Measurements from ENCODE around the gene FRK. TPM values are rescaled to one million over a fixed set of nuclear protein-coding genes. Genes with fewer than 3 reads are reported as not detected.

Gene FRK
- total RNA-seq, 6 experiments from 2014 or later: 0.02 to 0.03 (median 0.02) TPM; not detected in 1

DNA sequence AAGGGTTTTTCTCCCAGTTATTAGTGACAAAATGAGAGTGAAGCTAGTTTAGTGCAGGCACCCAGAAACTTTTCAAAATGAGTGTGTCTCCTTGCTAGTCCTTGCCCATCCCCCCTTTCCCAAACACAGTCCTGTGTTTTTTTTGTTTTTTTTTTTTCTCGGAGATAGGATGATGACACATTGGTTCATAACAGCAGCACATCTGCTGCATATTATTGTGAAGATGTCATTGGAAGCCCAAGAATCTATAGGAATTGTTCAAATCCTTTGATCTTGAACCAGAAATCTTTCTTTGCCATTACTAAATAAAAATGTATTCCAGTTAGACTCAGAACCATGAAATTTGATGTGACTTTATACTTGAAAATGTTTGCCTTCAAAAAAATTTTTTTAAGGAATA is 162.4 kb downstream of the FRK start:
- Mint-ChIP-seq H3K36me3 (ENCODE audit: low read depth) (no peaks in the 10 kb centered on the region), H3K4me3 (no peak overlapping the region), H3K9me3 (no peaks in the 10 kb centered on the region), H3K27me3 (ENCODE audit: insufficient read depth) (no peaks in the 10 kb centered on the region; the same call in 1 of the 2 replicates), H3K27ac (no peak overlapping the region), H3K4me1 (ENCODE audit: low read depth) (no peaks in the 10 kb centered on the region)
- TF ChIP-seq CTCF (IDR thresholded peaks at IDR 0.05): no peak
- no peak for DNase-seq

GRCh38 chr6:115896538-115897129 is 164.1 kb downstream of the FRK start:
- peak; percentile 86 for TF ChIP-seq CTCF (IDR thresholded peaks at IDR 0.05)
- peak; percentile 31 for DNase-seq
- H3K27me3 Mint-ChIP-seq (ENCODE audit: insufficient read depth): no peaks in the 10 kb centered on the region; the same call in 1 of the 2 replicates
- no peak overlapping the region for H3K27ac Mint-ChIP-seq
- H3K4me3 Mint-ChIP-seq: no peak overlapping the region
- H3K36me3 Mint-ChIP-seq (ENCODE audit: low read depth): no peaks in the 10 kb centered on the region
- H3K4me1 Mint-ChIP-seq (ENCODE audit: low read depth): peaks cover 3% of the 10 kb centered on the region; the same call in 1 of the 2 replicates
- no peaks in the 10 kb centered on the region for H3K9me3 Mint-ChIP-seq

DNA sequence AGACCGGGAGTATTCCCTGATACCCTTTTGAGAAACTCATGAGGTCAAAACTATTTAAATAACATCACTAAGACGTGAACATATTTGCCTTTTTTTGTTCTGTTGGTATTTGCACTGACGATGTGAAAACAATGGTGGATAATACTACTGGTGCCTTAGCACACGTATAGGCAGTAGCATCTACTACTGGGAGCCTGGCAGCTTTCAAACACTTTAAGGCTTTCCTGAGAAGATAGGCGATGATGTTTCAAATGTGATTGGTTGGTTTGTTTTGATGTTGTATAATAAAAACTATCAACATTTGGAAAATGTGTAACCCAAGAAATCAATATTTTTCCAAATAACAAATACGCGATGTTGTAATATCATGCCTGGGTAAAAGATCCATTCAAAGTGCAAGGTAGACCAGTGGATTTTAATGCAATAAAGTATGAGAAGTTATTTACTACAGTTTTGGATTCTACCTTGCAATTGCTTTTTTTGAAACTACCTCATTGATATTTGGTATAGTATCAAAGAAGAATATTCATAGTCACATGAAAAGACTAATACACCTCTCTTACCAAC is 166.2 kb downstream of the FRK start:
- H3K9me3 Mint-ChIP-seq: no peaks in the 10 kb centered on the region
- H3K27ac Mint-ChIP-seq: no peak overlapping the region
- no peaks in the 10 kb centered on the region for H3K27me3 Mint-ChIP-seq (ENCODE audit: insufficient read depth)
- peaks cover 14% of the 10 kb centered on the region for H3K4me1 Mint-ChIP-seq (ENCODE audit: low read depth)
- H3K36me3 Mint-ChIP-seq (ENCODE audit: low read depth): no peaks in the 10 kb centered on the region
- no peak for DNase-seq
- TF ChIP-seq CTCF (IDR thresholded peaks at IDR 0.05): no peak
- no peak overlapping the region for H3K4me3 Mint-ChIP-seq

- no peak for TF ChIP-seq CTCF (IDR thresholded peaks at IDR 0.05)
- Mint-ChIP-seq H3K4me3 (no peak overlapping the region), H3K9me3 (no peaks in the 10 kb centered on the region), H3K36me3 (ENCODE audit: low read depth) (no peaks in the 10 kb centered on the region), H3K4me1 (ENCODE audit: low read depth) (peaks cover 14% of the 10 kb centered on the region), H3K27ac (no peak overlapping the region), H3K27me3 (ENCODE audit: insufficient read depth) (no peaks in the 10 kb centered on the region)
- DNase-seq: no peak
These were observed 168.9 kb downstream of the FRK start for GRCh38 chr6:115891750-115892149.

GRCh38 chr6:115891111-115891669 is 169.5 kb downstream of the FRK start:
- no peak for TF ChIP-seq CTCF (IDR thresholded peaks at IDR 0.05)
- Mint-ChIP-seq H3K27ac (no peak overlapping the region), H3K36me3 (ENCODE audit: low read depth) (no peaks in the 10 kb centered on the region), H3K9me3 (no peaks in the 10 kb centered on the region), H3K4me1 (ENCODE audit: low read depth) (peaks cover 14% of the 10 kb centered on the region), H3K4me3 (no peak overlapping the region), H3K27me3 (ENCODE audit: insufficient read depth) (no peaks in the 10 kb centered on the region)
- DNase-seq: peak; percentile 36

Data from HFFc6 (cell line).